WTC11 (cell line): ENCODE measurements around the gene FKBP1A.

Experiments used
- CREB1 ChIP-seq: sonication (generic); formaldehyde crosslinking; IDR thresholded peaks from 2 replicates; pipeline ENCODE4 v1.8.0; 2023; ENCODE audit warnings: mild to moderate bottlenecking, missing genetic modification reagents
- CREM ChIP-seq: sonication (generic); formaldehyde crosslinking; IDR thresholded peaks from 2 replicates; pipeline ENCODE4 v1.8.1; 2022; ENCODE audit warnings: mild to moderate bottlenecking, missing genetic modification reagents, moderate library complexity
- CTCF ChIP-seq: fragments of 200-600 bp; IDR thresholded peaks from 2 replicates; pipeline ENCODE4 v1.8.0; 2022; ENCODE audit warnings: antibody characterized with exemption
- ESRRA ChIP-seq: sonication (generic); formaldehyde crosslinking; IDR thresholded peaks from 2 replicates; pipeline ENCODE4 v1.8.1; 2022; ENCODE audit warnings: mild to moderate bottlenecking, missing genetic modification reagents, borderline replicate concordance
- GTF2I ChIP-seq: fragments of 250-450 bp; sonication (Bioruptor Pico); conservative IDR thresholded peaks from 2 replicates; pipeline ENCODE4 v1.4.0; 2021; ENCODE audit warnings: mild to moderate bottlenecking
- HMGA2 ChIP-seq: fragments of 250-450 bp; sonication (Bioruptor Pico); IDR thresholded peaks from 2 replicates; pipeline ENCODE4 v1.4.0; 2021; ENCODE audit warnings: mild to moderate bottlenecking, moderate library complexity
- IRF2 ChIP-seq: sonication (generic); formaldehyde crosslinking; IDR thresholded peaks from 2 replicates; pipeline ENCODE4 v1.8.0; 2022; ENCODE audit warnings: low read depth, missing genetic modification reagents, borderline replicate concordance
- SMAD4 ChIP-seq: sonication (generic); formaldehyde crosslinking; IDR thresholded peaks from 2 replicates; pipeline ENCODE4 v1.8.0; 2022; ENCODE audit warnings: mild to moderate bottlenecking, missing genetic modification reagents
- ZNF671 ChIP-seq: fragments of 250-450 bp; sonication (Bioruptor Pico); IDR thresholded peaks from 2 replicates; pipeline ENCODE4 v1.8.0; 2021; ENCODE audit warnings: mild to moderate bottlenecking

DNA sequence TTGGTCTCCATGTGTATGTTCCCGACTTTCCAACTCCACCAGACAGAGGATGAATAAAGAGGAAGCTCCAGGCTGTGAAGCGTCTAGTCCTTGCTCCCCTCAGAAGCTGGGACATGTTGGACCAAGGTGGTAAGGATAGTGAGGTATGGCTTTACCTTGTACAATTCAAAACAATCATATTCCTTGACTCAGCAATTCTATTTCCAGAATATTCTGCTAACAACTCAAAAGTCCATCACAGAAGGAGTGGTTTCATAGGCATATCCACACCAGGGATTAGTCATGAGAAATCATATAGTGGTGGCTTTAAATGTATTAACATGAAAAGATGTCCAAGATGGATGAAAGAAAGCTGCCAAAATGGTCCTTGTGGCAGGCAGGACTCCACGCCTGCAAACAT is 19.8 kb downstream of the FKBP1A start:
- no peak for TF ChIP-seq HMGA2 (CRISPR knock-in tag)
- no peak for TF ChIP-seq CTCF
- no peak for TF ChIP-seq GTF2I (CRISPR knock-in tag)
- no peak for TF ChIP-seq CREM (CRISPR knock-in tag)
- no peak for TF ChIP-seq SMAD4 (CRISPR knock-in tag)
- no peak for TF ChIP-seq ZNF671
- TF ChIP-seq IRF2, result no peak
- TF ChIP-seq CREB1 (CRISPR knock-in tag), result no peak
- TF ChIP-seq ESRRA (CRISPR knock-in tag), result no peak
